SU-DHL-6 (cell line): ENCODE data around the gene ASH1L.

ENCODE experiments used
- H2AFZ ChIP-seq: fragments of 200-600 bp; sonication (generic); 2 replicates; pipeline ENCODE4 v1.6.1; 2014; ENCODE audit warnings: low read depth, mild to moderate bottlenecking, moderate library complexity, mixed read lengths, antibody characterized with exemption, low read length; ENCODE audit not compliant: severe bottlenecking
- H3F3A ChIP-seq: fragments of 200-600 bp; shearing (Covaris generic); 2 replicates; pipeline ENCODE4 v1.6.0; 2016; ENCODE audit warnings: antibody characterized with exemption, mild to moderate bottlenecking; ENCODE audit not compliant: insufficient read depth
- H3K27ac ChIP-seq: fragments of 200-600 bp; sonication (generic); 2 replicates; pipeline ENCODE4 v1.5.1; 2016; ENCODE audit warnings: low read depth, mild to moderate bottlenecking, low read length, moderate library complexity, mixed read lengths
- H3K27me3 ChIP-seq: fragments of 200-600 bp; sonication (generic), shearing (Covaris generic); 2 replicates; pipeline ENCODE4 v1.6.0; 2014; ENCODE audit warnings: mild to moderate bottlenecking, low read length
- H3K36me3 ChIP-seq: fragments of 200-600 bp; sonication (generic); 2 replicates; pipeline ENCODE4 v1.6.1; 2014; ENCODE audit warnings: mild to moderate bottlenecking, low read length, mixed read lengths
- H3K4me2 ChIP-seq: fragments of 300-600, 200-600 bp; shearing (Covaris generic), sonication (generic); 2 replicates; pipeline ENCODE4 v1.6.0; 2014; ENCODE audit warnings: low read length, low read depth, mild to moderate bottlenecking; ENCODE audit not compliant: poor library complexity, severe bottlenecking
- H3K4me3 ChIP-seq: fragments of 200-600 bp; sonication (generic); 2 replicates; pipeline ENCODE4 v1.5.1; 2014; ENCODE audit warnings: antibody characterized with exemption, low read length, mild to moderate bottlenecking, mixed read lengths; ENCODE audit not compliant: insufficient read depth, poor library complexity, severe bottlenecking
- H3K79me2 ChIP-seq: fragments of 200-600 bp; sonication (generic); 2 replicates; pipeline ENCODE4 v1.6.1; 2014; ENCODE audit warnings: mild to moderate bottlenecking, low read length, moderate library complexity; ENCODE audit not compliant: insufficient read depth
- H3K9ac ChIP-seq: fragments of 200-600 bp; sonication (generic); 2 replicates; pipeline ENCODE4 v1.7.0; 2014; ENCODE audit warnings: mild to moderate bottlenecking, low read length
- H3K9me2 ChIP-seq: fragments of 200-600 bp; sonication (generic); replicated peaks from 2 replicates; pipeline ENCODE4 v1.6.1; 2014; ENCODE audit warnings: low read length; ENCODE audit not compliant: insufficient read depth
- H3K9me3 ChIP-seq: fragments of 200-600 bp; sonication (generic); 2 replicates; pipeline ENCODE4 v1.6.1; 2014; ENCODE audit warnings: low read length, mixed read lengths; ENCODE audit not compliant: insufficient read depth
- H4K20me1 ChIP-seq: fragments of 200-600 bp; sonication (generic); 2 replicates; pipeline ENCODE4 v1.6.1; 2014; ENCODE audit warnings: low read depth, mild to moderate bottlenecking, antibody characterized with exemption, low read length, moderate library complexity, mixed read lengths
- EZH2phosphoT487 ChIP-seq: fragments of 200-600 bp; sonication (generic), shearing (Covaris generic); conservative IDR thresholded peaks from 2 replicates; pipeline ENCODE4 v1.6.1; 2018; ENCODE audit warnings: mild to moderate bottlenecking, antibody characterized with exemption, low read length, moderate library complexity, mixed read lengths
- TF ChIP-seq, protein P1 (sequence below): fragments of 200-600 bp; sonication (generic); IDR thresholded peaks from one replicate; pipeline ENCODE4 v1.5.1; 2017; ENCODE audit warnings: antibody characterized with exemption, mild to moderate bottlenecking, low read length, moderate library complexity; ENCODE audit not compliant: insufficient read depth, poor library complexity, severe bottlenecking

Gene ASH1L

DNA sequence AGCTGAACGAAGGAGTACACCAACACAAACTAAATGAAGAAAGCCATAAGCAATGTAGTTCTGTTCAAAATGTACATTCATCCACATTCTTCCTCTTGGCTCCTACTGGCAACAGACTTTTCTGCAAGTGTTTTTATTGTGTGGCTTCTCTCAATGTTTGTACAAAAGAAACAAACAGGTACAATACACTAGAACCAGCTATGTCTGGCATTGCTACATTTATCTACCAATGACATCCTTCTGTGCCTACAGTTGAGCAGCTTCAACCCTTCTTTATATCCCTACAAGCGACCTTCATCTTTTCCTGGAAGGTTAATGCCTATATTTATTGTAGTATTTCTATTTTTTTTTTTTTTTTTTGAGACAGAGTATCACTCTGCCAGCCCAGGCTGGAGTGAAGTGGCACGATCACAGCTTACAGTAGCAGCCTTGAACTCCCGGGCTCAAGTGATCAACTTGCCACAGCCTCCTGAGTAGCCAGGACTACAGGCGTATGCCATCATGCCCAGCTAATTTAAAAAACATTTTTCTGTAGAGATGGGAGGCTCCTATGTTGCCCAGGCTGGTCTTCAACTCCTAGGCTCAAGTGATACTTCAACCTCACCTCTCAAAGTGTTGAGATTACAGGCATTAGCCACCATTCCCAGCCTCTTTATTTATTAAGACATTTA, 89.3 kb downstream of the ASH1L start:
- H3K79me2 ChIP-seq, result peaks cover 49% of the 10 kb centered on the region
- H3K36me3 ChIP-seq, result peaks cover 26% of the 10 kb centered on the region
- no peak overlapping the region for H3K27ac ChIP-seq
- no peaks in the 10 kb centered on the region for H3F3A ChIP-seq
- no peak overlapping the region for H3K4me2 ChIP-seq
- H3K9ac ChIP-seq, result no peak overlapping the region
- H3K4me3 ChIP-seq, result no peak overlapping the region
- no peaks in the 10 kb centered on the region for H3K27me3 ChIP-seq
- no peaks in the 10 kb centered on the region for H3K9me3 ChIP-seq
- peaks cover 6% of the 10 kb centered on the region; the same call in 1 of the 2 replicates for H4K20me1 ChIP-seq
- TF ChIP-seq, protein P1, sequence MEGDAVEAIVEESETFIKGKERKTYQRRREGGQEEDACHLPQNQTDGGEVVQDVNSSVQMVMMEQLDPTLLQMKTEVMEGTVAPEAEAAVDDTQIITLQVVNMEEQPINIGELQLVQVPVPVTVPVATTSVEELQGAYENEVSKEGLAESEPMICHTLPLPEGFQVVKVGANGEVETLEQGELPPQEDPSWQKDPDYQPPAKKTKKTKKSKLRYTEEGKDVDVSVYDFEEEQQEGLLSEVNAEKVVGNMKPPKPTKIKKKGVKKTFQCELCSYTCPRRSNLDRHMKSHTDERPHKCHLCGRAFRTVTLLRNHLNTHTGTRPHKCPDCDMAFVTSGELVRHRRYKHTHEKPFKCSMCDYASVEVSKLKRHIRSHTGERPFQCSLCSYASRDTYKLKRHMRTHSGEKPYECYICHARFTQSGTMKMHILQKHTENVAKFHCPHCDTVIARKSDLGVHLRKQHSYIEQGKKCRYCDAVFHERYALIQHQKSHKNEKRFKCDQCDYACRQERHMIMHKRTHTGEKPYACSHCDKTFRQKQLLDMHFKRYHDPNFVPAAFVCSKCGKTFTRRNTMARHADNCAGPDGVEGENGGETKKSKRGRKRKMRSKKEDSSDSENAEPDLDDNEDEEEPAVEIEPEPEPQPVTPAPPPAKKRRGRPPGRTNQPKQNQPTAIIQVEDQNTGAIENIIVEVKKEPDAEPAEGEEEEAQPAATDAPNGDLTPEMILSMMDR, result no peak
- no peak for TF ChIP-seq EZH2phosphoT487
- no peaks in the 10 kb centered on the region for H3K9me2 ChIP-seq
- H2AFZ ChIP-seq, result no peak overlapping the region

DNA sequence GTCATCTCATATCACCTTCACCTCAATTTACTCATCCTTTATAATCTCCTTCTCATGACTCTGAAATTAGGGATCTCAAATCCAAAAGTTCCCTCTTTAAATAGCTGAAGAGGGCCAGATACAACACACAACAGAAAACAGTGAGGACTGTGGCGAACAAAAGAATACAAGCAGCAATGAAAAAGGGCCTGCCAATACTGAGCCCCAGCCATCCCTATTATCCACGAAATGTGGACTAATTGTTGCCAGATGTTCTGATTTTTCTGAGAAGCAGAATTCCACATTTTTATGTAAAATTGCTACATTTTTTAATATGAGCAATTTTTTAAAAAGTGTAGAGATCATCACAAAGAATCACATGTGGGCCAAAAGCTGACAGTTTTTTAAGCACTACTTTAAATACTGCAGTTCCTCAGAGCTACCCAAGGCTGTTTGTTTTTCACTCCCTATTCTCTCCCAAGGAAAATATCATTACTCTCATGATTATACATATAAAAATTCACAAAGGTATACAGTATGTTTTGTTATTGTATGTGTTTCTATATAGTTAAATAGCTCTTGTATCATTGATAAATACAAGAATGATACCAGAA, 90.0 kb downstream of the ASH1L start:
- H3K9me3 ChIP-seq, result no peaks in the 10 kb centered on the region
- no peak overlapping the region for H3K27ac ChIP-seq
- H3K9ac ChIP-seq, result no peak overlapping the region
- no peak overlapping the region for H3K4me2 ChIP-seq
- TF ChIP-seq EZH2phosphoT487, result no peak
- TF ChIP-seq, protein P1, result no peak
- no peaks in the 10 kb centered on the region for H3F3A ChIP-seq
- H2AFZ ChIP-seq, result no peak overlapping the region
- H3K79me2 ChIP-seq, result peaks cover 56% of the 10 kb centered on the region
- H4K20me1 ChIP-seq, result peaks cover 9% of the 10 kb centered on the region
- H3K4me3 ChIP-seq, result no peak overlapping the region
- H3K27me3 ChIP-seq, result no peaks in the 10 kb centered on the region
- no peaks in the 10 kb centered on the region for H3K9me2 ChIP-seq
- peaks cover 26% of the 10 kb centered on the region for H3K36me3 ChIP-seq

DNA sequence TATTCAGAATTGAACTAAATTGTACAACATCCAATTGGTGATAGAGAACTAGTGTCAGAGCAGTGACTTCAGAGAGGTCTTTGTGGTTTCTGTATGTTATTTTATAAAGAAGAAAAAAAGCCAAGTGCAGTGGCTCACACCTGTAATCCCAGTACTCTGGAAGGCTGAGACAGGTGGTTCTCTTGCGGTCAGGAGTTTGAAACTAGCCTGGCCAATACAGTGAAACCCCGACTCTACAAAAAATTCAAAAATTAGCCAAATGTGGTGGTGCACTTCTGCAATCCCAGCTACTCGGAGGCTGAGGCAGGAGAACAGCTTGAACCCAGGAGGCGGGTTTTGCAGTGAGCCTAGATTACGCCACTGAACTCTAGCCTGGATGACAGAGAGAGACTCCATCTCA, 90.7 kb downstream of the ASH1L start:
- Histone ChIP-seq H4K20me1 (peaks cover 16% of the 10 kb centered on the region), H3K27ac (no peak overlapping the region), H3K79me2 (peaks cover 63% of the 10 kb centered on the region), H2AFZ (no peak overlapping the region), H3K36me3 (peaks cover 26% of the 10 kb centered on the region), H3K9me2 (no peaks in the 10 kb centered on the region), H3K4me2 (no peak overlapping the region), H3K9me3 (no peaks in the 10 kb centered on the region), H3F3A (no peaks in the 10 kb centered on the region), H3K27me3 (no peaks in the 10 kb centered on the region), H3K9ac (no peak overlapping the region), H3K4me3 (no peak overlapping the region)
- TF ChIP-seq EZH2phosphoT487, result no peak
- TF ChIP-seq, protein P1, result no peak
